T-cell (primary cell): ENCODE data around the gene PHTF1. TPM values are rescaled to one million over a fixed set of nuclear protein-coding genes. Genes with fewer than 3 reads are reported as not detected.

ENCODE experiments used
- ATAC-seq, 4 experiments: fragments of 200-7000 bp in 3 of 4; fragments of 150-1000 bp in 1 of 4; cut with Tn5 transposase; replicated peaks in 1 of 4; 1 replicate in 3 of 4; 2 replicates in 1 of 4; pipeline ENCODE4 v1.10.0; 2021; ENCODE audit warnings: moderate library complexity in 3 of 4, mild to moderate bottlenecking in 2 of 4, moderate number of reproducible peaks in 1 of 4
- CTCF ChIA-PET, 2 donors: fragments of 300-600 bp; sonication (Branson Sonifier 250); formaldehyde crosslinking; loops; one replicate each; lab custom pipeline; 2022; ENCODE audit warnings: antibody characterized with exemption in 2 of 2; lab: Charles Lee
- POLR2A ChIA-PET, 2 donors: fragments of 300-600 bp; sonication (Branson Sonifier 250); formaldehyde crosslinking; loops; one replicate each; lab custom pipeline; 2022; ENCODE audit warnings: antibody characterized with exemption in 2 of 2; lab: Charles Lee
- DNase-seq, 35 experiments: peaks; one replicate each; pipeline versions ENCODE4 v3.0.0 to v3.0.0-alpha.2; 2013 to 2023
- H3K27ac ChIP-seq: one replicate; pipeline ENCODE4 v1.5.1; 2013; ENCODE audit warnings: low read length
- H3K27me3 ChIP-seq, 2 experiments: replicated peaks in 1 of 2; 1 replicate in 1 of 2; 2 replicates in 1 of 2; pipeline versions ENCODE4 v1.6.1 to v1.7.0; 2013; ENCODE audit warnings: low read length in 1 of 2, mixed read lengths in 1 of 2; ENCODE audit not compliant: control insufficient read depth in 2 of 2, insufficient read depth in 2 of 2; ENCODE audit errors: extremely low read depth in 1 of 2
- H3K36me3 ChIP-seq, 2 donors: 1 replicate in 1 of 2; 2 replicates in 1 of 2; pipeline versions ENCODE4 v1.6.1 to v1.7.0; 2013; ENCODE audit warnings: low read length in 1 of 2; ENCODE audit not compliant: control insufficient read depth in 2 of 2, insufficient read depth in 1 of 2; ENCODE audit errors: extremely low read depth in 1 of 2
- H3K4me1 ChIP-seq, 2 experiments: 1 replicate in 1 of 2; 2 replicates in 1 of 2; pipeline versions ENCODE4 v1.6.1 to v1.7.0; 2013; ENCODE audit warnings: low read length in 2 of 2, mixed read lengths in 1 of 2; ENCODE audit not compliant: insufficient read depth in 2 of 2, control insufficient read depth in 1 of 2; ENCODE audit errors: extremely low read depth in 1 of 2
- H3K4me3 ChIP-seq, 2 donors: 1 replicate in 1 of 2; 2 replicates in 1 of 2; pipeline versions ENCODE4 v1.5.1 to v1.7.0; 2013; ENCODE audit warnings: mild to moderate bottlenecking in 2 of 2, low read length in 1 of 2, moderate library complexity in 1 of 2; ENCODE audit not compliant: control insufficient read depth in 1 of 2; ENCODE audit errors: extremely low read depth in 1 of 2
- H3K9me3 ChIP-seq: 2 replicates; pipeline ENCODE4 v1.7.0; 2013
- H3K27ac Mint-ChIP-seq, 2 donors: one replicate each; pipeline ENCODE4 v1.8.0; 2020 to 2021; ENCODE audit warnings: mild to moderate bottlenecking in 2 of 2, mixed read lengths in 2 of 2
- H3K27me3 Mint-ChIP-seq, 2 donors: one replicate each; pipeline ENCODE4 v1.8.0; 2021 to 2022; ENCODE audit warnings: mixed read lengths in 2 of 2
- H3K36me3 Mint-ChIP-seq: one replicate; pipeline ENCODE4 v1.8.0; 2021; ENCODE audit warnings: mixed read lengths
- H3K4me1 Mint-ChIP-seq, 3 donors: one replicate each; pipeline ENCODE4 v1.8.0; 2020 to 2022; ENCODE audit warnings: mixed read lengths in 3 of 3, mild to moderate bottlenecking in 1 of 3
- H3K4me3 Mint-ChIP-seq, 3 donors: one replicate each; pipeline ENCODE4 v1.8.0; 2020 to 2022; ENCODE audit warnings: mild to moderate bottlenecking in 3 of 3, mixed read lengths in 3 of 3, moderate library complexity in 3 of 3
- H3K9me3 Mint-ChIP-seq, 3 donors: one replicate each; pipeline ENCODE4 v1.8.0; 2020 to 2022; ENCODE audit warnings: mixed read lengths in 3 of 3
- WGBS: methylation state at CpG from one replicate; pipeline ENCODE4 v1.1.5; 2013; ENCODE audit warnings: missing lambda C conversion rate; ENCODE audit not compliant: insufficient coverage; 5-methylcytosine and 5-hydroxymethylcytosine counted together
- total RNA-seq, 35 experiments: library from RNA in 6 of 35; stranded (reverse) in 6 of 35; fragments of 120-200 nt in 1 of 35; gene quantifications; one replicate each; pipeline versions ENCODE4 v1.2.1 to v1.2.4 and lab custom pipeline; 2013 to 2026

PHTF1 gene
- total RNA-seq, 5 donors from 2014 or later (not counting 1 experiment from before 2014, with no cell fraction given): 5.9 to 10.5 (median 9.2) TPM

DNA sequence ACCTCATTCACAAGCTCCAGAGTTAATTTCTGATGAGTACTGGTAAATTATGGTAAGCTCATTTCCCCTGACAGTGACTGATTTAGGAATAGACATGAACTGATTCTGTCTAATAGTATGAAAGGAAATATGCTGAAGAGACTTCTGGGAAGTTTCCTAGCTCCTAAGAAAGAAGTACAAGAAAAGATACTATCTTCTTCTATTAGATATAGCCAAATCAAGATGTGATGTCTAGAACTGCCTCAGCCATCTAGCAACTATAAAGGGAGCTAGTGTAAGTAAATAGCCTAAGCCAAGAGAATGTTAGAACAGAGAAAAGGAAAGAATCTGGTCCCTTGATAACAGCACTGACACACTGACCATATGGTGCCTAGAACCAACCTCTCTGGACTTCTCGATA, 10.7 kb upstream of the PHTF1 start:
- Mint-ChIP-seq H3K36me3 (peaks cover 42% of the 10 kb centered on the region), H3K9me3 (no peaks in the 10 kb centered on the region), H3K4me1 (peaks cover 34 to 42% (median 39%) of the 10 kb centered on the region in 3 donors), H3K27me3 (no peaks in the 10 kb centered on the region), H3K4me3 (no peak overlapping the region), H3K27ac (peak overlapping the region; percentile 17 to 24)
- H3K36me3 ChIP-seq: peaks cover 5 to 37% of the 10 kb centered on the region in 2 donors
- no peak for ATAC-seq
- peaks cover 0 to 2% of the 10 kb centered on the region in 2 experiments for H3K4me1 ChIP-seq
- H3K4me3 ChIP-seq: no peak overlapping the region
- no peak overlapping the region for H3K27ac ChIP-seq
- H3K9me3 ChIP-seq: no peaks in the 10 kb centered on the region
- DNase-seq: no peak
- CTCF ChIA-PET: interaction anchor here in 1 of 2 donors (1.3 kb wide), 1 partner anchor 11 kb away, joined by 4 read pairs; no protein-coding TSS in a partner anchor
- POLR2A ChIA-PET: interaction anchor here in 1 of 2 donors (0.6 kb wide), 2 partner anchors 11 to 81 kb away, joined by 3 read pairs; no protein-coding TSS in a partner anchor
- no peaks in the 10 kb centered on the region for H3K27me3 ChIP-seq
- WGBS: no CpG with 5 or more reads among the region's 1 CpG

DNA sequence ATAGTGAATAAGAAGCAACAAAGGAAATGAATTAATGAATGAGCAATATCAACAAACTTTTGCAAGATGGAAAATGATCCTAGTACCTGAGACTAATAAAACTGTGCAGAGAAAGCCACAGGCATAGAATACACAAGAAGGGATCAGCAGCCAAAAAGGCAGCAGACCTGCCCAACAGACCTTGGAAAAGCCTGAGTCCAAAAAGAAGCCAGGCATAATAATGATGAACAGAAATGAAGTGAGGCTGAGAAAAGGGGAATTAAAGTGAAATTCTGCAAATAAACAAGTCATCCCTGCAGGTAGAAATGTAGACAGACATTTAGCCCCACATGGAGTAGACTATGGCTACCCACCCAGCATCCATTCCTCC, 10.3 kb upstream of the PHTF1 start:
- Mint-ChIP-seq H3K4me1 (peaks cover 34 to 44% (median 39%) of the 10 kb centered on the region in 3 donors), H3K4me3 (no peak overlapping the region), H3K27me3 (no peaks in the 10 kb centered on the region), H3K27ac (peak overlapping the region in 1 of 2 donors; percentile 24), H3K9me3 (no peaks in the 10 kb centered on the region), H3K36me3 (peaks cover 47% of the 10 kb centered on the region)
- POLR2A ChIA-PET: interaction anchor here in 1 of 2 donors (0.6 kb wide), 1 partner anchor 82 kb away, joined by 3 read pairs; no protein-coding TSS in a partner anchor
- Histone ChIP-seq H3K36me3 (peaks cover 5 to 41% of the 10 kb centered on the region in 2 donors), H3K4me3 (no peak overlapping the region), H3K4me1 (peaks cover 0 to 2% of the 10 kb centered on the region in 2 experiments), H3K27ac (no peak overlapping the region), H3K9me3 (no peaks in the 10 kb centered on the region), H3K27me3 (no peaks in the 10 kb centered on the region)
- CTCF ChIA-PET: interaction anchor here (0.5 to 1.3 kb wide), 2 partner anchors 11 to 950 kb away, joined by 4 read pairs; no protein-coding TSS in a partner anchor
- DNase-seq: no peak
- no peak for ATAC-seq

DNA sequence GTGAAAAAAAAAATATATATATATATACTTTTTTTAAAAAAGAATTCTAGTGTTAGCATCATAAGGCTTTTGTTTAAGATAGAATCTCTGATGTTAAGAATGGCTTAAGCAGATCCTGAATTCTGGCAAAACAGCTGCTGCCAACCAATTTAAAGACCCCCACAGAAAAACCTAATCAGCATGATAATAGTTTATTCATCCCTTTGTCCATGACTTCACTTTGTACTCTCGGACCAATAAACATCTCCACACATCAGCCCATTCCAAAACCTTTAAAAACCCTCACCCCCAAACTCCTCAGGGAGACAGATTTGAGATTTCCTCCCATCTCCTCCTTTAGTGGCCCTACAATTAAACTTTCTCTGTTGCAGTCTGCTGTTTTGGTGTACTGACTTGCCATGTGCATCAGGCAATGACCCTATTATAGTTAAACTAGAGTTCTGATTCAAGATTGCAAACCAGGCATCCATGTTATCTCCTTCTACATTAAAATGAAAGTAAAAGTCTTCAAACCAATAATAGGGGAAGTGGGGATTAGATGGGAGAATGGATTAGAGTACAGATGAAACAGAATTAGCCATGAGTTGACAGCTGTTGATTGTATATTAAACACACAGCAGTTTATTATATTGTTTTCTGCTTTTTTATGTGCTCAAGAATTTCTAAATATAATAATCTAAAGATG, 9.8 kb upstream of the PHTF1 start:
- peaks cover 5 to 39% of the 10 kb centered on the region in 2 donors for H3K36me3 ChIP-seq
- POLR2A ChIA-PET: interaction anchor here in 1 of 2 donors (0.6 kb wide), 1 partner anchor 82 kb away, joined by 3 read pairs; no protein-coding TSS in a partner anchor
- H3K27ac ChIP-seq: no peak overlapping the region
- WGBS: 33% methylated on average over 1 of the region's 1 CpG
- peaks cover 35 to 45% (median 39%) of the 10 kb centered on the region in 3 donors for H3K4me1 Mint-ChIP-seq
- H3K27ac Mint-ChIP-seq: peak overlapping the region; percentile 50 to 77
- H3K4me3 Mint-ChIP-seq: no peak overlapping the region
- H3K9me3 Mint-ChIP-seq: no peaks in the 10 kb centered on the region
- CTCF ChIA-PET: interaction anchor here (0.5 to 1.3 kb wide), 4 partner anchors 11 to 950 kb away, joined by 3 to 4 read pairs (median 4); no protein-coding TSS in a partner anchor
- H3K4me1 ChIP-seq: peaks cover 0 to 2% of the 10 kb centered on the region in 2 experiments
- no peaks in the 10 kb centered on the region for H3K27me3 Mint-ChIP-seq
- H3K27me3 ChIP-seq: no peaks in the 10 kb centered on the region
- H3K4me3 ChIP-seq: no peak overlapping the region
- ATAC-seq (no peak), DNase-seq (no peak)
- peaks cover 48% of the 10 kb centered on the region for H3K36me3 Mint-ChIP-seq
- no peaks in the 10 kb centered on the region for H3K9me3 ChIP-seq

DNA sequence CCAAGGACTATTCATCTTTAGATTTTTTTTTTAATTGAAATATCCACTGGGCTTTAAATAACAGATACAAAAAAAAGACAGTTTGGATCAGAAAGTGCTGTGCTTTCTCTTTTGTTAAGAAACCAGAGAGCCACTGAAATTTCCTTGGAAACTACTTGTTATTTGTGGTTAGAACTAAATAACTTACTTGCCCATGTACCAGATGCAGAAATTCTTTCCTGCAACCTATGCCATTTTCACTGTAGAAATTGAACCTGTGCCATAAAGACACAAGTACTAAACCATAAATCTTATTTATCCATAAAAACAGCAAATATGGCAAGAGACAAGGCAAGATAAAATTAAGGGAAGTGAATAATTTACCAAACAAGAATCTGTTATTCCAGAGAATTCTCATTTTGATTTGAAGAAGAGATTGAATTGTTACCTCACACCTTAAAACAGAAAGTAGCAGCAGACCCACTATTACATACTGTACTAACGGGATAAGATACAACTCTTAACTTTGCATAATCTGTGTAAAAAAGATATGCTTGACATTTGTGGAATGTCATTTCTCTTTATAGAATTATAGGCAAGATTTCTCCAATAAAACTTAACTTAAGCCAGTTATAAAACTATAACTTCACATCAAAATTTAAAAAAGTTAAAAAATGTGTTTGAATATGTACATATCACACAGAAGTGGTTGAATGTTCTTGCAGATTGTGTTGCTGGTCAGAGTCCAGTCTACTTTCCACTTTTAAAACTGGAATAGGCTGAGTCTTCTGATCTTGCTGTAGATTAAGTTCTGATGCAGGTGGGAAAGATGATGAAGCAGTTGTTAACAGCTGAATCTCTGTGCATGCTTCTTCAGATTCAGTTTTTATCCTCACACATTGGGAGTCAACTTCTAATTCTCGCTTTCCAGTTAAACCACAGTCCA, 6.3 kb upstream of the PHTF1 start:
- POLR2A ChIA-PET: no interaction called here
- Histone ChIP-seq H3K9me3 (no peaks in the 10 kb centered on the region), H3K27me3 (no peaks in the 10 kb centered on the region), H3K4me3 (no peak overlapping the region), H3K4me1 (peaks cover 0 to 2% of the 10 kb centered on the region in 2 experiments), H3K27ac (no peak overlapping the region), H3K36me3 (peaks cover 5 to 32% of the 10 kb centered on the region in 2 donors)
- Mint-ChIP-seq H3K4me3 (no peak overlapping the region), H3K4me1 (peaks cover 19 to 34% (median 23%) of the 10 kb centered on the region in 3 donors), H3K27ac (peak overlapping the region in 1 of 2 donors; percentile 35), H3K9me3 (no peaks in the 10 kb centered on the region), H3K27me3 (no peaks in the 10 kb centered on the region), H3K36me3 (peaks cover 43% of the 10 kb centered on the region)
- DNase-seq (no peak), ATAC-seq (no peak)
- CTCF ChIA-PET: no interaction called here
- no CpG with 5 or more reads among the region's 2 CpGs for WGBS

DNA sequence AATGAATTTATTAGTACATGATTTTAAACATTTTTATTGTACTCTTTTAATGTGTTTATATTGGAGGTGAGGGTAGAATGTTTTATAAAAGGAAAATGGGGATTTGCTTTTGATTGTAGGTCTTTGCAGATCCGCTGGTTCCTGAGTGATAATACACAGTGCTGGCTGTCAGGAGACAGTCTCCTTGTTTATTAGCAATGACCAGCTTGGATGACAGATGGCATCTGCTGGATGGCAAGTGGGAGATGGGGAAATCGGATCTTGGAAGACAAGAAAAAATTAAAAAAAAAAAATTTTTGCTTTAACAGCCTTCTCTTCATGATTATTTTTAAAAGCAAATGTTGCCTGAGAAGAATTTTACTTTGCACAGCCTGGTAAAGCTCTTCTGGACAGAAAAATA, 4.4 kb upstream of the PHTF1 start:
- Mint-ChIP-seq H3K4me1 (peaks cover 5 to 24% (median 14%) of the 10 kb centered on the region in 3 donors), H3K36me3 (peaks cover 36% of the 10 kb centered on the region), H3K9me3 (no peaks in the 10 kb centered on the region), H3K27me3 (no peaks in the 10 kb centered on the region), H3K4me3 (no peak overlapping the region), H3K27ac (peak overlapping the region in 1 of 2 donors; percentile 41)
- CTCF ChIA-PET: interaction anchor here in 1 of 2 donors (0.6 kb wide), 1 partner anchor 94 kb away, joined by 7 read pairs; no protein-coding TSS in a partner anchor
- H3K36me3 ChIP-seq: peaks cover 5 to 27% of the 10 kb centered on the region in 2 donors
- H3K27ac ChIP-seq: no peak overlapping the region
- ATAC-seq: no peak
- no peak for DNase-seq
- POLR2A ChIA-PET: no interaction called here
- no peak overlapping the region for H3K4me3 ChIP-seq
- H3K9me3 ChIP-seq: no peaks in the 10 kb centered on the region
- no peaks in the 10 kb centered on the region for H3K27me3 ChIP-seq
- WGBS: no CpG with 5 or more reads among the region's 2 CpGs
- H3K4me1 ChIP-seq: peaks cover 0 to 10% of the 10 kb centered on the region in 2 experiments

DNA sequence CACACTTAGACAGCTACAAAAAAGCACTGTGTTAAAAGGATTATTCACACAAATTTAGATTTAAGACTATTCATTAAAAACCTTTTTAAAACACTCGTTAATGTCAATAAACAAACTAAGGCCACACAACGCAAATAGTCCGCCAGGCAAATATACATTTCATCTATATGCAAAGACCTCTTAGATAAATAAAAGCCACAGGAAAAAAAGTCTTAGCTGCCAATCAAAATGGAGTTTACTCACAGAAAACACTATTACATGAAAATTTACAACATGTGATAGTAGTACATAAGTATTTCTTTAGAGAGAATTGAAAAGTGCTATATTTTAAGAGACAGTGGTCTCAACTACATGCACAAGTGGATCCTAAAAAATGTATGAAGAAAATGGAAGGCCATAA, 2.7 kb upstream of the PHTF1 start:
- CTCF ChIA-PET: interaction anchor here in 1 of 2 donors (0.6 to 1.0 kb wide), 2 partner anchors 50 to 55 kb away, joined by 3 read pairs; partner anchors contain the start of gene RSBN1
- POLR2A ChIA-PET: no interaction called here
- no CpG with 5 or more reads among the region's 3 CpGs for WGBS

More for the DNA sequence above, 2.7 kb upstream of the PHTF1 start:
- H3K36me3 ChIP-seq: peaks cover 4 to 15% of the 10 kb centered on the region in 2 donors
- Mint-ChIP-seq H3K4me1 (peaks cover 12 to 26% (median 19%) of the 10 kb centered on the region in 3 donors), H3K9me3 (no peaks in the 10 kb centered on the region), H3K36me3 (peaks cover 25% of the 10 kb centered on the region), H3K27me3 (no peaks in the 10 kb centered on the region), H3K4me3 (no peak overlapping the region), H3K27ac (peak overlapping the region; percentile 19 to 53)
- H3K27me3 ChIP-seq: no peaks in the 10 kb centered on the region
- peaks cover 2 to 12% of the 10 kb centered on the region in 2 experiments for H3K4me1 ChIP-seq
- H3K4me3 ChIP-seq: no peak overlapping the region
- H3K9me3 ChIP-seq: no peaks in the 10 kb centered on the region
- no peak overlapping the region for H3K27ac ChIP-seq
- no peak for ATAC-seq
- DNase-seq: no peak
